GM18526 (cell line): ENCODE data around the gene SFRP5.

Source experiments
- POLR2A ChIP-seq: IDR thresholded peaks from 3 replicates; pipeline ENCODE4 v1.6.1; 2011; ENCODE audit not compliant: insufficient read length; ENCODE audit errors: extremely low read depth

SFRP5 gene

GRCh38 chr10:97795886-97796285 is 24.1 kb upstream of the SFRP5 start:
- no peak for TF ChIP-seq POLR2A

GRCh38 chr10:97791824-97792721 is 20.3 kb upstream of the SFRP5 start:
- TF ChIP-seq POLR2A = no peak

GRCh38 chr10:97789770-97790397 is 18.1 kb upstream of the SFRP5 start:
- no peak for TF ChIP-seq POLR2A

- no peak for TF ChIP-seq POLR2A
These were observed 17.0 kb upstream of the SFRP5 start for GRCh38 chr10:97788552-97789442.

GRCh38 chr10:97785731-97786130 is 13.9 kb upstream of the SFRP5 start:
- no peak for TF ChIP-seq POLR2A

- TF ChIP-seq POLR2A = no peak
These were observed 13.4 kb upstream of the SFRP5 start for GRCh38 chr10:97785231-97785630.

GRCh38 chr10:97784200-97784810 is 12.5 kb upstream of the SFRP5 start:
- TF ChIP-seq POLR2A = no peak

GRCh38 chr10:97782455-97783228 is 10.8 kb upstream of the SFRP5 start:
- TF ChIP-seq POLR2A = no peak

GRCh38 chr10:97781618-97782331 is 10.0 kb upstream of the SFRP5 start:
- TF ChIP-seq POLR2A = no peak

GRCh38 chr10:97780841-97781617 is 9.2 kb upstream of the SFRP5 start:
- no peak for TF ChIP-seq POLR2A

- no peak for TF ChIP-seq POLR2A
These were observed 8.2 kb upstream of the SFRP5 start for GRCh38 chr10:97779975-97780374.

- TF ChIP-seq POLR2A = no peak
These were observed 7.7 kb upstream of the SFRP5 start for GRCh38 chr10:97779492-97779891.
